Measurements from ENCODE around the gene IFNGR1. TPM values are rescaled to one million over a fixed set of nuclear protein-coding genes. Genes with fewer than 3 reads are reported as not detected.
"Not testable (repeated sequence)": the region's sequence is repeated elsewhere in the genome, so short reads cannot be mapped to it uniquely, and the experiment has no call there.

Gene IFNGR1
- total and polyA plus RNA-seq, 4 donors: 108 to 327 (median 149) TPM

DNA sequence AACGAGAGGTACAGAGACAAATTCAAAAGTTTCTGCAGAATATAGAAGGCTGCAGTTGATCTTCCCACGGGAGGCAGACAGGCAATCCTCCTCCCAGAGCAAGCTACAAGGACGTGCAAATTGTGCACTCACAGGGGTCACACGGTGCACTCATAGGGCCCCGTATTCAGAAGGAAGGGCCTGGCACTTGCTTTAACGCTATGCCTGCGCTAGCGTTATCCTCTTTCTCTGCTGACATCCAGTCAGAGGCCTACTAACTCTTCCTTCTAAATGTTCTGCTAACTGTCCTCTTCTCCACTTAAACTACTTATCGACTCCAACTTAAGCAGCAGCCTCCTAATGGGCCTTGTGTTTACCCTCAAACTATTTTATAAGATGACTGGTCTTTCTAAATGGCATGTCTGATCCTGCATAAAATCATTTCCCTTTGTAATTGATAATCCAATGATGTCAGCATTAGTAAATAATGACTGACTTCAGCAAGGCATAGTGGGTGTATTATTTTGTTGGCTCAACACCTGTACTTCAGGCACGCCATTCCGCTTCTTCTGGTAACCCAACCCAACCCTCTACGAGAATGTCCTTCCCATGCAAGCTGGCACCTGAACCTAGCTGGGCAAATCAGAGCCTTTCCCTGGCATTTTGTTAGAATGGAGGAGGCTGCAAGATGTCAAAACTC is 2.2 kb downstream of the IFNGR1 start:
- Histone ChIP-seq H3K27ac (ENCODE audit: low read depth in 1 of 2, low read length in 1 of 2) (peak overlapping the region; percentile 87 to 88), H3K9me3 (ENCODE audit: control insufficient read depth in 4 of 4, insufficient read depth in 3 of 4, low read length in 3 of 4) (no peaks in the 10 kb centered on the region), H3K36me3 (ENCODE audit: control insufficient read depth in 4 of 4, insufficient read depth in 4 of 4, low read length in 4 of 4) (peaks cover 0 to 1% (median 0%) of the 10 kb centered on the region in 4 donors), H3K4me3 (peak overlapping the region; percentile 69), H3K27me3 (ENCODE audit: control insufficient read depth in 3 of 3, insufficient read depth in 3 of 3, low read length in 2 of 3) (no peaks in the 10 kb centered on the region), H3K9ac (ENCODE audit: insufficient read depth in 1 of 2, low read length in 2 of 2) (no peak overlapping the region), H3K4me1 (ENCODE audit: control insufficient read depth in 5 of 5, insufficient read depth in 5 of 5, low read length in 5 of 5) (peaks cover 11 to 37% (median 19%) of the 10 kb centered on the region in 5 donors)
- TF ChIP-seq, protein P1, sequence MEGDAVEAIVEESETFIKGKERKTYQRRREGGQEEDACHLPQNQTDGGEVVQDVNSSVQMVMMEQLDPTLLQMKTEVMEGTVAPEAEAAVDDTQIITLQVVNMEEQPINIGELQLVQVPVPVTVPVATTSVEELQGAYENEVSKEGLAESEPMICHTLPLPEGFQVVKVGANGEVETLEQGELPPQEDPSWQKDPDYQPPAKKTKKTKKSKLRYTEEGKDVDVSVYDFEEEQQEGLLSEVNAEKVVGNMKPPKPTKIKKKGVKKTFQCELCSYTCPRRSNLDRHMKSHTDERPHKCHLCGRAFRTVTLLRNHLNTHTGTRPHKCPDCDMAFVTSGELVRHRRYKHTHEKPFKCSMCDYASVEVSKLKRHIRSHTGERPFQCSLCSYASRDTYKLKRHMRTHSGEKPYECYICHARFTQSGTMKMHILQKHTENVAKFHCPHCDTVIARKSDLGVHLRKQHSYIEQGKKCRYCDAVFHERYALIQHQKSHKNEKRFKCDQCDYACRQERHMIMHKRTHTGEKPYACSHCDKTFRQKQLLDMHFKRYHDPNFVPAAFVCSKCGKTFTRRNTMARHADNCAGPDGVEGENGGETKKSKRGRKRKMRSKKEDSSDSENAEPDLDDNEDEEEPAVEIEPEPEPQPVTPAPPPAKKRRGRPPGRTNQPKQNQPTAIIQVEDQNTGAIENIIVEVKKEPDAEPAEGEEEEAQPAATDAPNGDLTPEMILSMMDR (IDR thresholded peaks at IDR 0.05; ENCODE audit: control extremely low read depth, extremely low read depth): no peak
- DNase-seq (no peak), ATAC-seq (ENCODE audit: insufficient read depth, low FRiP score) (no peak)
- 33 to 59% methylated on average over 12 of the region's 12 CpGs for WGBS, 2 donors

DNA sequence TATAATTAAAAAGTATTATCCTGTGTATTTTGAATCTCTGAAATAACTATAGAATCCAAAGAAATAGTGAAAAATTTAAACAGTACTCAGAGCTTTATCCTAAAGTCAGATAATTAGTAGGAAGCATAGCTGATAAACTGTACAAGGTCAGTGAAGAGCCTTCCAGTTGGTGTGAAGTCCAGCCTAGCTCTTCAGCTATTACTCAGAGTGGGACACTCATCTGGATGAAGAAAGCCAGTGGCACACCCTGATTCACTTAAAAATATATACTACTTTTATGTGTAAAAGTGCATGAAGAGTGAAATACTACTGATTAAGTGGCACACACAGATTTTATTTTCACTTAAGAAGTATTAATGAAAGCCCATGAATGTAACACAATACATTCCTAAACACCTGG is 3.1 kb downstream of the IFNGR1 start:
- H3K36me3 ChIP-seq (ENCODE audit: control insufficient read depth in 4 of 4, insufficient read depth in 4 of 4, low read length in 4 of 4): peaks cover 0 to 1% (median 0%) of the 10 kb centered on the region in 4 donors
- no peak for ATAC-seq (ENCODE audit: insufficient read depth, low FRiP score)
- H3K4me1 ChIP-seq (ENCODE audit: control insufficient read depth in 5 of 5, insufficient read depth in 5 of 5, low read length in 5 of 5): peaks cover 11 to 37% (median 19%) of the 10 kb centered on the region in 5 donors
- no peaks in the 10 kb centered on the region for H3K9me3 ChIP-seq (ENCODE audit: control insufficient read depth in 4 of 4, insufficient read depth in 3 of 4, low read length in 3 of 4)
- H3K4me3 ChIP-seq: peak overlapping the region; percentile 39
- H3K9ac ChIP-seq (ENCODE audit: insufficient read depth in 1 of 2, low read length in 2 of 2): no peak overlapping the region
- H3K27ac ChIP-seq (ENCODE audit: low read depth in 1 of 2, low read length in 1 of 2): peak overlapping the region in 1 of 2 donors; percentile 88
- no peaks in the 10 kb centered on the region for H3K27me3 ChIP-seq (ENCODE audit: control insufficient read depth in 3 of 3, insufficient read depth in 3 of 3, low read length in 2 of 3)
- no peak for DNase-seq
- TF ChIP-seq, protein P1 (IDR thresholded peaks at IDR 0.05; ENCODE audit: control extremely low read depth, extremely low read depth): no peak

DNA sequence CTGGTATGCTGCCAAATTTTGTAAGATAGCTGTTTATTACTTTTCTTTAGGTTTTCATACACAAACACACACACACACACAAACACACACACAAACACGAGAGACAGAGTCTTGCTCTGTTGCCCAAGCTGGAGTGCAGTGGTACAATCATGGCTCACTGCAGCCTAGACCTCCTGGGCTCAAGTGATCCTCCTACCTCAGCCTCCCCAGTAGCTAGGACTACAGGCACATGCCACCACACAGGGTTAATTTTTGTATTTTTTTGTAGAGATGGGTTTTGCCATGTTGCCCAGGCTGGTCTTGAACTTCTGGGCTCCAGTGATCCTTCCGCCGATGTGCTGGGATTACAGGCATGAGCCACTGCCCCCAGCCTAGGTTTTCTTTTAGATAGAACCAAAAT is 3.6 kb downstream of the IFNGR1 start:
- Histone ChIP-seq H3K4me1 (ENCODE audit: control insufficient read depth in 5 of 5, insufficient read depth in 5 of 5, low read length in 5 of 5) (peaks cover 11 to 42% (median 23%) of the 10 kb centered on the region in 5 donors), H3K27ac (ENCODE audit: low read depth in 1 of 2, low read length in 1 of 2) (peak overlapping the region; percentile 59 to 61)
- ATAC-seq (ENCODE audit: insufficient read depth, low FRiP score); H3K9ac ChIP-seq (ENCODE audit: insufficient read depth in 1 of 2, low read length in 2 of 2); H3K4me3 ChIP-seq; H3K27me3 ChIP-seq (ENCODE audit: control insufficient read depth in 3 of 3, insufficient read depth in 3 of 3, low read length in 2 of 3); H3K9me3 ChIP-seq (ENCODE audit: control insufficient read depth in 4 of 4, insufficient read depth in 3 of 4, low read length in 3 of 4); H3K36me3 ChIP-seq (ENCODE audit: control insufficient read depth in 4 of 4, insufficient read depth in 4 of 4, low read length in 4 of 4); DNase-seq: not testable (repeated sequence)
- 78 to 89% methylated on average over 3 of the region's 3 CpGs for WGBS, 2 donors

DNA sequence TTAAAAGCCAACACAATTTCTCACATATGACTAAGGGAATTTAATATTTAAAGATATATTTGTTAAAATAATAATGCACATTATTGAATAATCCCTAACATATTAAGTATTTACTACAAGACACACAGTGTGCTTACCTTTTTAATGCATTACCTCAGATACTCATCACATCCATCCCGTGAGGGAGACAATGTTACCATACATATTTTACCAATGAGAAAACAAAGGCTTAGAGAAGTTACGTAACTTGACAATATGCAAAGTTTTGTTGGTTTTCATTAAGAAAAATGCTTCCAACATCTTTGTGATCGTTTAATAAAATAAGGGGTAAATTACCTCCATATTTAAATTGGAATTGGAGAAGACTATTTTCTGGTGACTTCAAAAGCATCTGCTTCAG is 4.3 kb downstream of the IFNGR1 start:
- Histone ChIP-seq H3K9ac (ENCODE audit: insufficient read depth in 1 of 2, low read length in 2 of 2) (no peak overlapping the region), H3K27me3 (ENCODE audit: control insufficient read depth in 3 of 3, insufficient read depth in 3 of 3, low read length in 2 of 3) (no peaks in the 10 kb centered on the region), H3K4me1 (ENCODE audit: control insufficient read depth in 5 of 5, insufficient read depth in 5 of 5, low read length in 5 of 5) (peaks cover 11 to 47% (median 25%) of the 10 kb centered on the region in 5 donors), H3K36me3 (ENCODE audit: control insufficient read depth in 4 of 4, insufficient read depth in 4 of 4, low read length in 4 of 4) (peaks cover 0 to 1% (median 0%) of the 10 kb centered on the region in 4 donors), H3K27ac (ENCODE audit: low read depth in 1 of 2, low read length in 1 of 2) (no peak overlapping the region), H3K9me3 (ENCODE audit: control insufficient read depth in 4 of 4, insufficient read depth in 3 of 4, low read length in 3 of 4) (no peaks in the 10 kb centered on the region), H3K4me3 (no peak overlapping the region)
- ATAC-seq (ENCODE audit: insufficient read depth, low FRiP score): no peak
- DNase-seq: no peak
- TF ChIP-seq, protein P1 (IDR thresholded peaks at IDR 0.05; ENCODE audit: control extremely low read depth, extremely low read depth): no peak
- WGBS, 2 donors: 75 to 77% methylated on average over 3 of the region's 3 CpGs
